Lower leg skin (tissue), 4 donors: ENCODE results near the gene CNOT4. TPM values are rescaled to one million over a fixed set of nuclear protein-coding genes. Genes with fewer than 3 reads are reported as not detected.

Experiments used
- DNase-seq, 2 donors: peaks; one replicate each; pipeline ENCODE4 v3.0.0-alpha.2; 2019; ENCODE audit warnings: low spot score in 2 of 2
- H3K4me3 ChIP-seq: fragments of 200-600 bp; sonication (generic); 2 replicates; pipeline ENCODE4 v1.5.1; 2017; ENCODE audit warnings: mild to moderate bottlenecking, low read depth; ENCODE audit not compliant: poor library complexity, severe bottlenecking
- POLR2A ChIP-seq, 2 donors: fragments of 450-650 bp; IDR thresholded peaks; one replicate each; pipeline ENCODE4 v1.6.1; 2016 to 2017; ENCODE audit warnings: antibody characterized with exemption in 2 of 2, mild to moderate bottlenecking in 1 of 2, moderate library complexity in 1 of 2
- WGBS, 2 donors: methylation state at CpG; one replicate each; pipeline ENCODE4 v1.1.5; 2018; 5-methylcytosine and 5-hydroxymethylcytosine counted together
- intact Hi-C: fragments of 100-400 bp; cut with DNase I; formaldehyde crosslinking; loops from one replicate; pipeline ENCODE4 v1.15.0; 2023; ENCODE audit warnings: low total_unique reads
- total RNA-seq, 4 donors: library from RNA; depleted of rRNA; stranded (reverse); fragments of >200 nt; gene quantifications; one replicate each; pipeline ENCODE4 v1.1.0, GENCODE V29; 2016
- TF ChIP-seq, protein P1 (sequence below), 3 donors: fragments of 450-650 bp; IDR thresholded peaks; one replicate each; pipeline ENCODE4 v1.5.1; 2016; ENCODE audit warnings: antibody characterized with exemption in 3 of 3, mild to moderate bottlenecking in 3 of 3, moderate library complexity in 2 of 3

CNOT4 gene
- total RNA-seq, 4 donors from 2014 or later = 13.4 to 20.4 (median 16.4) TPM

DNA sequence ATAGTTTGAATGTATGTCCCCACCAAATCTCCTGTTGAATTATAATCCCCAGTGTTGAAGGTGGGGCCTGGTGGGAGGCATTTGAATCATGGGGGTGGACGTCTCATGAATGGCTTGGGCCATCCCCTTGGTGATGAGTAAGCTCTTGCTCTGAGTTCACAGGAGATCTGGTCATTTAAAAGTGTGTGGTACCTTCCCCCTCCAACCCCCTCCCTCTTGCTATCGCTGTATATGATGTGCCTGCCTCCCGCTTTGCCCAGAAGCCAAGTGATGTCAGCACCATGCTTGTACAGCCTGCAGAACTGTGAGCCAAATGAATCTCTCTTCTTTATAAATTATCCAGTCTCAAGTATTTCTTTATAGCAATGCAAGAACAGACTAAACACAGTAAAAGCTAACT lies 103.0 kb downstream of the CNOT4 start:
- H3K4me3 ChIP-seq = no peak overlapping the region
- 94% methylated on average over 3 of the region's 3 CpGs for WGBS, 2 donors
- no peak for DNase-seq
- intact Hi-C loops = no loop called here
- TF ChIP-seq POLR2A (IDR thresholded peaks at IDR 0.05) = no peak
- TF ChIP-seq, protein P1, sequence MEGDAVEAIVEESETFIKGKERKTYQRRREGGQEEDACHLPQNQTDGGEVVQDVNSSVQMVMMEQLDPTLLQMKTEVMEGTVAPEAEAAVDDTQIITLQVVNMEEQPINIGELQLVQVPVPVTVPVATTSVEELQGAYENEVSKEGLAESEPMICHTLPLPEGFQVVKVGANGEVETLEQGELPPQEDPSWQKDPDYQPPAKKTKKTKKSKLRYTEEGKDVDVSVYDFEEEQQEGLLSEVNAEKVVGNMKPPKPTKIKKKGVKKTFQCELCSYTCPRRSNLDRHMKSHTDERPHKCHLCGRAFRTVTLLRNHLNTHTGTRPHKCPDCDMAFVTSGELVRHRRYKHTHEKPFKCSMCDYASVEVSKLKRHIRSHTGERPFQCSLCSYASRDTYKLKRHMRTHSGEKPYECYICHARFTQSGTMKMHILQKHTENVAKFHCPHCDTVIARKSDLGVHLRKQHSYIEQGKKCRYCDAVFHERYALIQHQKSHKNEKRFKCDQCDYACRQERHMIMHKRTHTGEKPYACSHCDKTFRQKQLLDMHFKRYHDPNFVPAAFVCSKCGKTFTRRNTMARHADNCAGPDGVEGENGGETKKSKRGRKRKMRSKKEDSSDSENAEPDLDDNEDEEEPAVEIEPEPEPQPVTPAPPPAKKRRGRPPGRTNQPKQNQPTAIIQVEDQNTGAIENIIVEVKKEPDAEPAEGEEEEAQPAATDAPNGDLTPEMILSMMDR (IDR thresholded peaks at IDR 0.05) = no peak

DNA sequence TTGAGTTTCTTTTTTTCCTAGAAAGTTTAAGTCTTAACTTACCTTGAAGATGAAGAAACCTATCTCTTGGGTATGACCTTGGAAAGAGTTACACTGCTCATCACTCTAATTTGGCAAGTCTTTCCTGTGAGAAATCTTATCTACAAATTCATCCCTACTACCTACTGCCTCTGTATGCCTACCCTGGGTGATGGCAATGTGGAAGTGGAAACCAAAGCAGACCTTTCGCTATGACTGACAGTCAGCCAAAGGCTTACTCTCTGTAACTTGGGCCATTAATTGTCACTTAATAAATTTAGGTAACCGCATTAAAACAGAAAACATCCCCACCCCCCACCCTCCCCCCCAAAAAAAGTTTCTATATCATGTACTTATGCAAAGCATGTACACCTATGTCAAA lies 103.9 kb downstream of the CNOT4 start:
- intact Hi-C loops = no loop called here
- 95 to 98% methylated on average over 2 of the region's 2 CpGs for WGBS, 2 donors
- TF ChIP-seq POLR2A (IDR thresholded peaks at IDR 0.05) = no peak
- TF ChIP-seq, protein P1 (IDR thresholded peaks at IDR 0.05) = no peak
- H3K4me3 ChIP-seq = no peak overlapping the region
- no peak for DNase-seq

DNA sequence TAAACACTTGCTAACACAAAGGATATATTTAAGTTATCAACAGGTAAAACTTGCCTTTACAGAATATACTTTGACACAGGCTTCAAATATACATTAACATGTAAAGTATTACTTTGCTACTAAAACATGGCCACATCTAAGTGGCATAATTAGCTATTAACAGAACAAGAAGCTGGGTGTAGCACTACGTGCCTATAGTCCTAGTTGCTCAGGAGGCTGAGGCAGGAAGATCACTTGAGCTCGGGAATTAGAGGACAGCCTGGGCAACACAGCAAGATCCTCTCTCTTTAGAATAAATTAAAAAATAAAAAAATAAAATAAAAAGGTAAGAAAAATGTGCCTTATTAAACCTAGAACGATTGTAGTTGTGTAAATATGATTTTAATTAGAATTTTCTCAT lies 106.6 kb downstream of the CNOT4 start:
- intact Hi-C loops = no loop called here
- TF ChIP-seq POLR2A (IDR thresholded peaks at IDR 0.05) = no peak
- TF ChIP-seq, protein P1 (IDR thresholded peaks at IDR 0.05) = no peak
- no peak for DNase-seq
- H3K4me3 ChIP-seq = no peak overlapping the region
- WGBS, 2 donors = 90% methylated on average over 3 of the region's 3 CpGs

DNA sequence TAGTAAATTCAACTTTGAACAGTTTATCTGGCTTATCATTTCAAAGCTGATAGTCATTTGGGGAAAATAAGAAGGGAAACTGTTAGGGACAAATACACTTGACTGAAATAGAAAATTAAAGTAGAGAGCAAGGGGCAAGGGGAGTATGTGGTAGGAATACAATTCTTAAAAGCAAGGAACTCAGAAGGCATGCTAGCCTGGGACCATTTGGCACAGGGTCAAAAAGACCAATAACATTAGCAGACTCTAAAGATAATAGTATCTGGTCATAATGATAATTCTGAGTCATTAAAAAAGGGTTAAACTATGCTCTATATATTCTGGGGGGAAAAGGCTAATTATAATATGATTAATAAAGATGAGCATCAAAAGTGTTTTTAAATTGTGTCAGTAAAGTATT lies 112.2 kb downstream of the CNOT4 start:
- no peak for DNase-seq
- intact Hi-C loops = no loop called here
- H3K4me3 ChIP-seq = no peak overlapping the region
- TF ChIP-seq, protein P1 (IDR thresholded peaks at IDR 0.05) = no peak
- no peak for TF ChIP-seq POLR2A (IDR thresholded peaks at IDR 0.05)

DNA sequence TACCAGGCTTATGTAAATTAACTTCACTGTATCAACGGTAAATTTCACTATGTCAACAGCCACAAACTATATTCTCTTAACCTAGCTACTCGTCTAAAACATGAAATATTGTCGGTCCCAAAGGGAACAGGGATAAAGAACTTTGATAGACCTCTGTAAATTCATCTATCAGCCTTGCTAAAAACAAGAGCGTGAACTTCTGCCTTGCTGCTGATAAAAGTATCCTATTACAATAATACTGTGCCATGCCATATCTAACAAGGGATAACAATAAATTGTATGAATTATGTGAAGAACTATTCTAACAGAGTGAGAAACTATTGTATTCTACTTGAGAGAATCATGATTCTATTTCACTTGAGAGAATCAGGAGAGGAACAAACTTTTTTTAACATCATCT lies 117.2 kb downstream of the CNOT4 start:
- intact Hi-C loops = no loop called here
- TF ChIP-seq, protein P1 (IDR thresholded peaks at IDR 0.05) = no peak
- no peak for TF ChIP-seq POLR2A (IDR thresholded peaks at IDR 0.05)
- WGBS, 2 donors = 91 to 94% methylated on average over 4 of the region's 4 CpGs
- no peak for DNase-seq
- no peak overlapping the region for H3K4me3 ChIP-seq

DNA sequence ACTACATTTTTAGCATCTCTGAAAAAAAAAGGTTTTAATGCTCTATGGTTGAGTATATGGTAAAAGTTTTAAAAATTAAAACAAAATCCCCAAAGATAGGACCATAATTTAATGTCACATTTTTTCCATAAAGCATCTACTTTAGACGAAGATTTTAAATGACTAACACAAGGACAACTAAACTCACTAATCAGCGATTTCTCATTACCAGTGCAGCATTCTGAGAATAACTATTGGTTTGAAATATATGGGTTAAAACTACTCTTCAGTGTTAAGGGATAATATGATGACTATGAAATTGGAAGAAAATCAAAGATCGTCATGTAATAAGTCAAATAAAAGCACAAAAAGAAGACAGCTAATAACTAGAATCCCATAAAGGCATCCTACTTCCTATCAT lies 118.4 kb downstream of the CNOT4 start:
- 81 to 86% methylated on average over 3 of the region's 3 CpGs for WGBS, 2 donors
- no peak overlapping the region for H3K4me3 ChIP-seq
- no peak for DNase-seq
- intact Hi-C loops = no loop called here
- TF ChIP-seq POLR2A (IDR thresholded peaks at IDR 0.05) = no peak
- TF ChIP-seq, protein P1 (IDR thresholded peaks at IDR 0.05) = no peak
